Measurements from ENCODE around the gene EPYC. TPM values are rescaled to one million over a fixed set of nuclear protein-coding genes. Genes with fewer than 3 reads are reported as not detected.

EPYC gene
- total RNA-seq, 1 donor from 2014 or later = not detected

DNA sequence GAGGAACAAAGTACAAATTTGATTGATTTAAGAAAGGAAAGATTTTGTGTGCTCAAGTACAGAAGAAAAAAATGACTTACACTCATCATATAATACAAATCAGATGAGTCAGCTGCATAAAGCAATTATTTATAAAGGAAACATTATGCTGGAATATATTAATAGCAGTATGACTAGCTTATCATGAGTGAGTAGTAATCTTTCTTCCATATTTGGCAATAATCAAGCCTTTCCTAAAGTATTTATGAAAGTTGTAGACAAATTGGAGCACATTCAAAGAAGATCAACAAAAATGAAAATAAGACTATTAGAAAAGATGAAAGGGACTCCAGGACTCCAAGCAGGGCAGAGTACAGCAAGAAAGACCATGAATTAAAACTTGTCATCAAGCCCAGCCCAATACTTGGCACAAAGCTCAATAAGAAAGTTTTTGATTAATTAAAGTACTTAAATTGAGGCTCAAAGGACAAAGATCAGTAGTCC lies 82.6 kb downstream of the EPYC start:
- intact Hi-C loops (cut with micrococcal nuclease) = no loop called here
- DNase-seq (no peak), ATAC-seq (no peak)

- intact Hi-C loops (cut with micrococcal nuclease) = no loop called here
- DNase-seq (no peak), ATAC-seq (no peak)
These were observed 83.2 kb downstream of the EPYC start for GRCh38 chr12:90921536-90921935.

DNA sequence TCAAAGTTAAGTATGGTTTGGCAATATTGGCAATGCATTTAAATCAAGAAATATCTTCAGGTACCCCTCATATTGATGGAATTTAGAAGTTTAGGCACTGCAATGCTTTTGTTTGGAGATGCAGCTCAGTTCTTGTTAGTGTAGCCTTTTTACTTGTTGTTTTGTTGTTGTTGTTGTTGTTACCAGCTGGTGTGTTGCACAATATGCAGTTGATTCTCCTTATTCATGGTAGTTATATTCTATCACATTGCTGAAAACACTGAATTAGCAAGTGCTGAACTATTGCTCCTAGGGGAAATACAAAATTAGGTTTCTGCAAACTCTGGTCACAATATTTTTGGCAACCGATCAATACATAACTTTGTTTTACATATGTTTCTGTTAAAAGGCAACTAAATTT lies 84.5 kb downstream of the EPYC start:
- ATAC-seq (no peak), DNase-seq (no peak)
- intact Hi-C loops (cut with micrococcal nuclease) = no loop called here

GRCh38 chr12:90917431-90917830 lies 87.3 kb downstream of the EPYC start:
- ATAC-seq (no peak), DNase-seq (no peak)
- intact Hi-C loops (cut with micrococcal nuclease) = no loop called here

DNA sequence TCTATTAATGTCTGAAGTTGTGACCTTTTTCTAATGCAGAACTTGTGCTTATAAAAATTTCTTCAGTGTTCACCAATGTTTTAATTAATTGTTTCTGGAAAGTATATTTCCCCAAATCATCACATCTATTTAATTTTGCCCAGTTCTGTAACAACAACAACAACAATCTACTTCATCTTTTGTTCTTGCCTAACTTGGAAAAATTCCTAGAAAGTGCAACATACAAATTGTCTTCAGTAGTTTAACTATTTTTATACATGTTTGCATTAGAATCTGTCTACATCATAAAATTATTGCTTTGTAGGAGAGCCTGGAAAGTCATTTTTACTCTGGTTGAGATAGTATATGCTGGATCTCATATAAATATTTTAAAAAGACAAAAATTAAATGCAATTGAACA lies 88.3 kb downstream of the EPYC start:
- intact Hi-C loops (cut with micrococcal nuclease) = no loop called here
- no peak for DNase-seq

DNA sequence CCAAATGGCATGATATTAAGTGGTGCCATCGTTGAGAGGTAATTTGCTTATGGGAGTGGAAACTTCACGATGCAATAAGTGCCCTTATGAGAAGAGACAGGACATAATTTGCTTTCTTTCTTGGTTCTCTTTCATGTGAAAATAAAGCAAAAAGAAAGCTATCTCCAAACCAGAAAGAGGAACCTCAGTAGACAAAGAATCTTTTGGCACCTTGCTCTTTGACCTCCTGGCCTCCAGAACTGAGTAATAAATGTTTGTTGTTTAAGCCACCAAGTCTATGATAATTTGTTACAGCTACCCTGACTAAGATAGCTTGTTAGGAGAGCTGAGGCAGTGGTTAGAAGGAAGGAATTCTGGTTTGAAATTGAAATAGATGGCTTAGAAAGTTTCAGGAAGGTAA lies 89.4 kb downstream of the EPYC start:
- DNase-seq (no peak), ATAC-seq (no peak)
- intact Hi-C loops (cut with micrococcal nuclease) = no loop called here

More for the DNA sequence above, 88.3 kb downstream of the EPYC start:
- no peak for ATAC-seq

Other genes starting within 250 kb of the EPYC start
- not detected for gene CCER1, start 49.8 kb downstream of the EPYC start, total RNA-seq
- gene KERA, start 53.1 kb upstream of the EPYC start, total RNA-seq = not detected
- 52.0 TPM for gene LUM, start 106.5 kb upstream of the EPYC start, total RNA-seq
- 741 TPM for gene DCN, start 177.8 kb upstream of the EPYC start, total RNA-seq